ENCODE results near the gene RPS6KL1.
A peak's percentile ranks its signal among the peaks of the same experiment; 100 is the strongest.

The RPS6KL1 gene

DNA sequence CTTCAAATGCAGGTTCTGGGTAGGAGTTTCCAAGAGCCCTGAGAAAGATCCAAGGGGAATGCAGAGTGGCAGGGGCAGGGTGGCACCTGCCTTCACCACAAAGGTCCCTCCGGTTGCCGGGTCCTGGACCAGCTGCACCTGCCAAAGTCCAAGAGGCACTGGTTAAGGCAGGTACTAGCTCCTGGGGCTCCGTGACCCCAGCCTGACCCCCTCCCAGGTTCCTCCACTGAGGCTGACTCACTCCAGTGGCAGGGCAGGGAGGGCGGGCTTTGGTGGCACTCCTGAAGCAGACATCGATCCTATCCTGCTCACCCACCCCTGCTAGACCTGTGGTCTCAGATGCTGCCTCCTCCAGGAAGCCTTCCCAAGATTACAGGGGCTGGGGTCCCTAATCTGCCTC lies 11.4 kb downstream of the RPS6KL1 start:
- DNase-seq (ENCODE audit: low read depth): no peak

DNA sequence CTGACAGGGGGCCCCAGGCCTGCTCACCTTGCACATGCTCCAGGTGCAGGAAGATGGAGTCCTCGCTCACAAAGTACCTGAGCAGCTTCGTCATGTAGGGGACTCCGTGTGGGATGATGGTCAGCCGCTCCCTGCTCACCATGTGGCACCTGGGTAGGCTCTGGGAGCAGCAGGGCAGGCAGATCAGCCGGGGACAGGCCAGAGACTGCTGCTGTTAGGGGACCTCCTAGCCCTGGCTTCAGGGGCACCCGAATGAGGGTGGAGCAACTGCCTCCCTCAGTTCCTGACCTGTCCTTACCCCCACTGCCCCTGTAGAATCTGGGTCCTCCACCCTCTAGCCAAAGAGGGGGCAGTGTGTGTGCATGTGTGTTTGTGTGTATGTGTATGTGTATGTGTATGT lies 11.8 kb downstream of the RPS6KL1 start:
- DNase-seq (ENCODE audit: low read depth): no peak

DNA sequence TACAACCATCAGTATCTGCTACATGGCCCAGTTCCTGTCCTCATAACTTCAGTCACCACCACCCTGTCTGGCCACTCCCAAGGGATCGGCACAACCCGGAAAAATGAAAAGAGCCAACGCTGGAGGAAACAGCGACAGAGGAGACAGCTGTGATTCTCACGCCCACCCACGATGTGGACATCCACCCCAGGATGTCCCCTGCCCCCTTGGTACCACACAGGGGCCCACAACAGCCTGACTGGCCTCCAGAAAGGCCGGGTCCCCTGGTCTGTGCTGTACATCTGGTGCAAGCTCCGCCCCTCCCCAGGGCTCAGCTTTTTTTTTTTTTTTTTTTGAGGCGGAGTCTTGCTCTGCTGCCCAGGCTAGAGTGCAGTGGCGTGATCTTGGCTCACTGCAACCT lies 12.5 kb downstream of the RPS6KL1 start:
- no peak for DNase-seq (ENCODE audit: low read depth)

DNA sequence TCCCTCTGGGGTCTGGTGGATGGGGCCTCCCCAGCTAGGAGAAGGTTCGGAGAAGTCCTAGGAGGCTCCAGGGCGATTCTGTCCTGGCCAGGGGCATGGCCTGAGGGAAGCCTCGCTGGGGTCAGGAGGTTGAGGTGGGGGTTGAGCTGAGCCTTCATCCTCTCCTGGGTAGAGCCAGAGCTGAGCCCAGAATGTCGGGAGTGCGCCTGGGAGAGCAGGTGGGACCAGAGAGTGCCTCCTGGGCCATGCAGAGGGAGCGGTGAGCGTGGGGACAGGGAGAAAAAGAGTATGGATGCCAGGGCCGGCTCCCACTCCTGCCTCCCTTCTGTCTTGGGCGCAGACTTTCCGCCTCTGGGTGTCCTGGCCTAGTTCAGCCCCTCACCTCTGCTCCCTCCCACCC lies 13.1 kb downstream of the RPS6KL1 start:
- DNase-seq (ENCODE audit: low read depth): no peak

DNA sequence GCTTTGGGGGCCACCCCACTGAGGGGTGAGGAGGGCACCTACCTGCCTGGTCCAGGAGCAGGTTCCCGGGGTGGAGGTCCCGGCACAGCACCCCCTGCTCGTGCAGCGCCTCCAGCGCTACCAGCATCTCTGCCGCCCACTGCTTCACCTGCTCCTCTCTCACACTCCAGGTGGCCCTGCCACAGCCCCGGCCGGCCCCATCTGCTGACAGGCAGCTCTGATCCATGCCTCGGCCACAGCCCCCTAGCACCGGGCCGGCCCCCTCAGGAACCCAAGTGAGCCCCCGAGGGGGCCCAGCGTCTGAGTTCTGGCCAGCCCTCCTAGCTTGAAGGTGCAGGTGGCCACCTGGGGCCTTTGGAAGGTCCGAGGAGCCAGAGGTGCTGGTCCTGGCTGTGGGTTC lies 13.6 kb downstream of the RPS6KL1 start:
- DNase-seq (ENCODE audit: low read depth): no peak

DNA sequence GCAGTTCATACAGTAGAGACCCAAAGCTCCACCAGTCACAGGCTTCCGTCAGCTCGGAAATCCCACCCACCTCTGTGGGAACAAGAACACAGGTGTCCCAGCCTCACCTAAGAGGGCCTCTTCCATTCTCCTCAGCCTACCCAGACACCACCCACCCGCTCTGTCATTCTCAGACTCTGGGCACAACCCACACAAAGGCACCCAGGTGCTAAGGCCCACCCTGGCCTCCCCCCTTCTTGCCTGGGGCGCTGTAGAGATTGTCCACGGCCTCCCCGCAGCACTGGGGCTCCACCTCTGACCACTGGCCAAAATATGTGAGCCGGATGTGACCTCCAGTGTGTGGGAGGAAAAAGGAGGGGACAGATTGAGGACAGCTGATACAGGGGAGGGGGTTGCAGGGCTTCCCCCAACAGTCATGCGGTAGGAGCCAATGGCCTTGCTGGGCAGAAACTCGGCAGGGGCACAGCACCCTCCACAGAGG lies 14.2 kb downstream of the RPS6KL1 start:
- DNase-seq (ENCODE audit: low read depth): no peak

DNA sequence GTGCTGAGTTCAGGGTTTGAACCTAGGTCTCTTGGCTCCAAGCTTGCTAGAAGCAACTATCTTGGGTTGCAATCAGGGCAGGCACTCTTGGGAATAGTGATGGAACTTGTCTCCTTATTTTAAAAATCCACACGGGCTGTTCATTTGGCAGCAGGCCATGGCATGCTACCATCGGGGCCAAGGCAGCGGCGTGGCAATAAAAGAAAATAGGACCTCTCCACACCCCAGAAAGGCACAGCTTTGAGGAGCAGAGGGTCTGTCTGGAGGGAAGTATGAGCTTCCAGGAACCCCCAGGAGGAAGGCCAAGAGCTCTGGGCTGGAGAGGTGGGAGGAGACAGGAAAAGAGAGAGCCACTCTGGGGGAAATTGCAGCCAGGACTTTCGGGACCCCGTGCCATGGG lies 15.3 kb downstream of the RPS6KL1 start:
- peak; percentile 28 for DNase-seq (ENCODE audit: low read depth)

DNA sequence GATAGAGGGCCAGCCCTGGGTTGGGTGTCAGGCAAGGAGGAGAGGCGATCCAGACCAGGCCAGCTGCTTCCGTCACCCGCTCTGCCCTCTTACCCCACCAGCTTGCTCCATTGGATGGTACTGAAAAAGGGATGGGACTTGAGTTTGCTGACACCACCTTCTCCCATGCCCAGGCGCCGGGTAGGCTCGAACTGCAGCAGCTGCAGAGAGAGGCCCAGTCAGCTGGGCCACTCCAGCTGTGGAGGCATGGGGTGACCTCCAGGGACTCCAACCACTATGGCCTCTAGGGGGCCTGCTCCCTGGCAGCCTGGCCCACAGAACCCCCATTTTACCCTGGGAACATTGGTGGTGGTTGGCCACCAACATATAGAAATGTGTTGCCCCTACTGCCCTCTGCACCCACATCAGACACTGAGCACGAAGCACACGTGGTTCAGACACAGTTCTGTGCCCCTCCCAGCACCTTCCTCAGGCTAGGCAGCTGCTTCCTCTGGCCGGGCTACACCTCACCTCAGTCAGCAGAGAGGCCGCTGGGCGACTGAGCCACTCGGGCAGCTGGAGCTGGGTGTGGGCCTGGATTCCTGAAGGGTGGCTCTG lies 16.0 kb downstream of the RPS6KL1 start:
- peak; percentile 4 for DNase-seq (ENCODE audit: low read depth)

DNA sequence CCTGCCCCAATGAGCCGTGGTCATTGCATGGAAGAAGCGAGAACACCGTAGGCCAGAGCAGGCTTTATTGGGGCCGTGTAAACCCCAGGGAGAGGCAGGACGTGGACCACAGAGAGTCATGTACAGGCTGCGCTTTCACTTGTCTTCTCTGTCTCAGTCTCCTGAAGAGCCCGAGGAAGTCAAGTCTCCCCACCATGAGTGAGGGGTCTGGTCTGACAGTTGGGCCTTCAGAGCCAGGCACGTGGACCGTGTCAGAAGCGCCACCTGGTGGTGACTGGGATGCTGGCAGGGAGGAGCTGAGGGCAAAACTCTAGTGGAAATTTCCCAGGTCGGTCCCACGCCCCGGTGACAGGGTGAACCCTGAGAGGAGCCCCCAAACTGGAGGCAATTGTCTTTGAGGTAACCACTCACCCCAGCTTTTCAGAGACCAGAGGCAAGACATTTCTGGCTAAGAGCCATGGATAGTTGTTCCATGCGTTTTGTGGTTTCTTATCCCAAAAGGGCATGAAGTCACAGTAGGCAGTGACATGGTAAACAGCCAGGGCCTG lies 17.4 kb downstream of the RPS6KL1 start:
- peak; percentile 60 for DNase-seq (ENCODE audit: low read depth)

DNA sequence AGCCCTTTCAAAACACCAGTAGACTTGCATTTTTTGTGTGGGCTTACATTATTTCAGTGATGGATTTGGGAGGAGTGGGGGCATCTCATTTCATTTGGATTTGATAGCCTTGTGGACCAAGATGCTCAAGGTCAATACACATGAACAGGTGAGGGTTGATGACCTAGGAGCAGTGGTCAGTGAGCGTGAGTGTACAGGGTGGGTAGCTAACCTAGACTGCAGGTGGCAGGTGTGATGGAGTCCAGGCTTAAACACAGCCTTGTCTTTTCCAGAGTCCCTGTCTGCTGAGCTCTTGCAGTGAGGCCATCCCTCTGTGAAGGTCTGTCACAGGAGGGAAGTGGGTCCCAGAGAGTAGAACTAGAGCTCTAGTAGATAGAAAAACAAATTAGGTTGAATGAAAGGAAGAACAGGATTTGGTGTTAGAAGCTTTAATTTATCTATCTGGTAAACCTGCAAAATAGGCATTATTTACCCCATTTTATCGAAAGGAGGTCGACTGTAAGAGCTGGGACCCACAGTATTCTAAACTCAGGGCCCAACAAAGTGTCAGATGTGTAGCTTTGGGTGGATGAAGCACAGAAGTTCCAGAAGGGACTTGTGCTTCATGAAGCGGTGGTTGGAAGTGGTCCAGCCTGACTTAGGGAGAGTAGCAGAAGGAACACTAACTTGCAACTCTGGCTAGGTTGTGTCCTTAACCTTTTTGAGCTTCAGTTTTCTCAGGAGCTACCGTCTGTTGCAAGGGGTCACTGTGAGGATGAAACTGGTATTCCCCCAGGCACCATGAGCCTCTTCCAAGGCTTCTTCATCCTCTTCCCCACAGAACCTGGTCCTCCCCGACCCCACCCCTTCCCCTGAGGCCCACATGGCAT lies 18.2 kb downstream of the RPS6KL1 start:
- no peak for DNase-seq (ENCODE audit: low read depth)

DNA sequence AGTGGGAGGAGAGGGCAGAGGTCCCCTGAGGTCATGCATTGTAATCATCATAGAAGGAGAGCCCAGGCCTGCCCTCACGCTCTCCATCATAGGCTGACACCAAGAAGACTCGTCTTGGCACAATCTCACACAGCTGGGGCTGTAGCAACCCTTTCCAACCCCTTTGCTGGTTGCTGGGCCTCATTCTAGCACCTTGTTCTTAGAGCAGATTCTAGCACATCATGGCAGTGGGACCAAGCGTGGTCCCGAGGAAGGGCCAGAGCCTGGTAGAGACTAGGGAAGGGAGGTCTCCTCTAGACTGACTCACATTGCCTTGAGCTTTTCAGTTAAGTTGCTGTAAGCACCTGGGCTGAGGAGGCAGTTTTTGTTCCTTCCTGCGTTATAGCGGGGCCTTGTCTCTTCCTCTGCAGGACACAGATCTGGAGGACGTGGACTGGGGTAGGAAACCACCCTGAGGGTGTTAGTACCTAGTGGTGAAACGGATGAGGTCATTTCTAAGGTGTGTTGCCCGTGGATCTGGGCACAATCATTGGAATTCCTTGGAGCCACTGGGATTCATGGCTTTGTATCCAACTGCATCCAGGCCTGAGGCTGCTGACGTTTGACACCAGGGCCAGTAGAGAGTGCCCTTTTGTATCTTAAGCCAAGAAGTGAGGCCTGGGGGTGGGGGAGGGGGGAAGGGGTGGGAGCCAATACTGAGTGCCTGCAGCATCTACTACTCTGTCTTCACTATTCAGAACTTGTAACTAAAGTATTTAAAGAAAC lies 19.9 kb downstream of the RPS6KL1 start:
- DNase-seq (ENCODE audit: low read depth): no peak

DNA sequence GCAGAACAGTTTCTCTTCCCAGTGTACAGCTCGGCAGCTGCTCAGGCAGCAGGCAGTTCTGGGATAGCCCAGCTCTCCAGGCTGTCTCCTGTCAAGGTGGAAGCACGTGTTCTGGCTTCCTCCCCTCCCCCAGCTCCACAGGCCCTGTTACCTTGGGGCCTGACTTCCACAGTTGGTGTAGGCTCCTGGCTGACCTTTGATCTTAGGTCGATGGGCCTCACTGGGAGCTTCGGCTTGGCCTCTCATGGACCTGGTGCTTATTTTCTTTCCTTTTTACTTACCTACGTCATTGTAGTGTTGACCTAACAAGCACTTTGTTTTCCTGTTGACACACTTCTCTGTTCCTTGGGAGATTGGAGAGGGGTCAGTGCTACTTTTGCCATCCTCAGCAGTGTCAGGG lies 24.4 kb downstream of the RPS6KL1 start:
- DNase-seq (ENCODE audit: low read depth): no peak

DNA sequence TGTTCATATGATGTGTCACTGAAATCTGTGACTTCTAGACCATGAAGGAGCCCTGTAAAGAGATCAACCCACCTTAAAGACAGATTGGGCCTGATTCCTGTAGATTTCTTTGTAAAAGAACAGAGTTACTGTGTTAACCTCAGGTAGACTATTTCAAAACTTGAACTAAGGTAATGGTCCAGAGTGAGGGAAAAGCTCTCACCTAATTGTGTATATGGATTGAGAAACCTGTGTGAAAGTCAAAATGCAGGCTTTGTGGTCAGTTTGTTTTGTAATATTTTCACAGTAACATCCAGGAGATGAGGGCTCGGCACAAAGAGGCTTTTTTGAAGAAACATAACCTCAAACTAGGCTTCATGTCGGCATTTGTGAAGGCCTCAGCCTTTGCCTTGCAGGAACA lies 25.0 kb downstream of the RPS6KL1 start:
- no peak for DNase-seq (ENCODE audit: low read depth)

DNA sequence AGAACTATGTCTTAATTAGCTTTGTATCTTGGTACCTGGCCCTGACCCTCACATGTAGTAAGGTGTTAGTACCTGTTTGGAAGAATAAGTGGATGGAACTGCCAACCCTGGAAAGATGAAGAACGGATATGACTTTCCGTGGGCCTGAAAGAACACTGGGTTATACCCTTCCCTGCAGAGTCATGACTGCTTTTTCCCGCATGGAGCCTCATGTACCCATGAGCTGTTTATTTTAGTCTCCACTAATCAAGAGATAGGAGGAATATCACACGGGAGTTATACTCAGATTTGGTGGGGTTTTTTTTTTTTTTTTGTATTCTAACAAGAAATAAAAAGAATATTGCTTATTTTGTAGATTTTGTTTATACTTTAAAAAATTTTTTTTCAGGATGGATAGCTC lies 25.4 kb downstream of the RPS6KL1 start:
- no peak for DNase-seq (ENCODE audit: low read depth)

DNA sequence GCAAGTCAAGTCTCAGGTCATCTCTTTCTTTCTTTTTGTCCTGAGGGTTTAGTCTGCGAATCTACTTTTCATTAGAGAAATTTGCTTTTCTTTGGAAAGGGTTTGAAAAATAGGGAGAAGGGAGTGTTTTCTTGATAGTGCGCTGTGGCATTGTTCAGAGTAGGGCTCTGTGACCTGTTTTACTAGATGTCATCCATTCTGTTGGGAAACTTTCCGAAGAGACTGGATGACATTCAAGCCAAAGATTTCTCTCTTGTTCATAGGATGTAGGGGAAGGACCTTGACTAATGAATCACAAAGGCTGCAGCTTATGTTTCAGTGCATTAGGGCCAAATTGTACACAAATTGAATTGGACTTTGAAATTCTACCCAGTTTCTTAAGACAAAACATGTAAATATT lies 26.7 kb downstream of the RPS6KL1 start:
- no peak for DNase-seq (ENCODE audit: low read depth)

DNA sequence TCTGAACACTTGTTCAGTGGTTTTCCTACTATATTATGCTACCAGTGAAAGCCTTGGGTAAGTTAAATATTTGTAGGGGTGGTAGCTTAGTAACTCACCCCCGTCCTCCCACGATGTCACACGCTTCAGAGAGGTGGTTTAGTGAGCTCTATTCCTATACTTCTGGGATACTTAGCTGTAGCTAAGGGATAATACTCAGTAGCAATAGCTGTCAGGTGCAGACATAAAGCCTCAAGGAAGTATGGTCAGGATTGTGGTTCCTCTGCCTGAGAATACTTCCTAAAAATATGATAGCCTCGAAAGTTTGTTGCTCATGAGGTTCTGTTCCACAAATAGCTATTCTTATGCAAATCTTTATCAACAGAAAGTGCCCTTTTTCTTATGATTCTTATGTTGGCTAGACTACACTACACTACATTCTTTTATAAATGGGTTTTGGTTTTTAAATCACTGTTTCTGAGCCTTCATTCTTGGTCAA lies 29.4 kb downstream of the RPS6KL1 start:
- no peak for DNase-seq (ENCODE audit: low read depth)

DNA sequence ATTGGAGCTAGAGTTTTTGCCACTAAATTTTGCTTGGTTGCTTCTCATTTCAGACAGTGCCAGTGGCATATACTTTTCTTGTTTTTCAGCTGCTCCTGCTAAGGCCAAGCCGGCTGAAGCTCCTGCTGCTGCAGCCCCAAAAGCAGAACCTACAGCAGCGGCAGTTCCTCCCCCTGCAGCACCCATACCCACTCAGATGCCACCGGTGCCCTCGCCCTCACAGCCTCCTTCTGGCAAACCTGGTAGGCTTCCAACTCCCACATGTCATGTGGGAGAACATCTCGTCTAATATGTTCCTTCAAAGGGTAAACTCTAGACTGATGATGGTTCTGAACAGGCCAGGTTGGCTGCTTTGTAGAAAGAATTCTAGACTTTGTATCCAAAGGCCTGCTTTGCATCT lies 30.3 kb downstream of the RPS6KL1 start:
- no peak for DNase-seq (ENCODE audit: low read depth)

DNA sequence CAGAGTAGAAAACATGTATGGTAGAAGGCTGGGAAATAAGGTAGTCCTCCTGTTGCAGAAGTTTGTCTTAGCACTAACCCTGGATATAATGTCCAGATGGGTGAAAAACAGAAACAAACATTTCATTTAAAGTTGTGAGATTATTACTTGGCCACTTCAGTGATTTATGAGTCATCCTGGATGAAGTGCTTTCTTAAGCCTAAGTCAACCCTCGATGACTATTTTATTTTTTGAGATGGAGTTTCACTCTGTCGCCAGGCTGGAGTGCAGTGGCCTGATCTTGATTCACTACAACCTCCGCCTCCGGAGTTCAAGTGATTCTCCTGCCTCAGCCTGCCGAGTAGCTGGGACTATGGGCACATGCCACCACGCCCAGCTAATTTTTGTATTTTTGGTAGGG lies 31.2 kb downstream of the RPS6KL1 start:
- DNase-seq (ENCODE audit: low read depth): peak; percentile 28

DNA sequence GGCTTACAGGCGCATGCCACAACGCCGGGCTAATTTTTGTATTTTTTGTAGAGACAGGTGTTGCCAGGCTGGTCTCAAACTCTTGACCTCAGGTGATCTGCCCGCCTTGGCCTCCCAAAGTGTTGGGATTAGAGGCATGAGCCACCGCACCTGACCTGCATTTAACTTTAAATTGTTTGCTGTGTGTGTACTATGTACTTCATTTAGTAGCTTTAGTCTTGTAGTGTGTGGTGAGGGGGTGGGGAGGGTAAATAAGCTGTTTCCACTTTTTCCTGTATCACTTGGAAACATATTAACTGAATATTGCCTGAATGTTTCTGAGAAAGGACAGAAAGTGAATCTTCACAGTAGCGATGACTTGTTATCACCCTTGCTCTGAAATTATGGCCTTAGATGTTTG lies 32.8 kb downstream of the RPS6KL1 start:
- DNase-seq (ENCODE audit: low read depth): no peak

DNA sequence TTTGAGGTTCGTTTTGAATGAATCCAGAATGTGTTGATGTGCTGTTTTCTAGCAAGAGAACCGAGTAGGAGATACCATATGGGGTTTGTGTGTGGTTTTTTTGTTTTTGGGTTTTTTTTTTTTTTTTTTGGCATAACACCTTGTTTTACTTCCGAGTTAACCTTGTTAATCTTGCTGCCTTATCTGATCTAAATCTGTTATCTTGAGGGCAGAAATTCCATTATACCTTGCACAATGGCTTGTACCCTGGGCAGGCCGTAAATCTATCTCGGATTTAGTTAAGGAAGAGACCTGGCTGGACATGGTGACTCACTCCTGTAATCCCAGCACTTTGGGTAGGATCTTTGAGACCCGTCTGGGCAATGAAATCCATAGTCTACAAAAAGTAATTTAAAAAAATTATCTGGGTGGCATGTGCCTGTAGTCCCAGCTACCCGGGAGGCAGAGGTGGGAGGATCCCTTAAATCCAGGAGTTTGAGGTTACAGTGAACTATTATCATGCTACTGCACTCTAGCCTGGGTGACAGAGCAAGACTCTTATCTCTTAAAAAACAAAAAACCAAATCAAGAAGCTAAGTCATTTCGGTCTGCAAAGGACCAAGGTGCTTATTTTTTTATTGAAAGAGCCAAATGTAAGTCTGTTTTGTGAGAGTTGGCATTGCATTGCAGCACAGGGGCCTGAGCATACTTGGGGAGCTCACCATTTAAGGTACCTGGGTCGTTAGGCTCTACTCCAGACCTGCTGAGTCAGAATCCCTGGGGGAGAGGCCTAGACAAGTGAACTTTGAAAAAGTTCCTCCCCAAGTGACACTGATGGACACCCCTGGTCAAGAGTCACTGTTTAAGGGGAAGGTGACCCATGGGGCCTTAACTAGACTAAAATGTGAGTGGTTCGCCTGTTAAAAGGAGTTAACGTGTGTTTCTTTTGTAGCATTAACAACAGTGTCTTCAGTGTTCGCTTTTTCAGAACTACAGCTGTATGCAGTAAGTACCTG lies 34.6 kb downstream of the RPS6KL1 start:
- DNase-seq (ENCODE audit: low read depth): peak; percentile 57

DNA sequence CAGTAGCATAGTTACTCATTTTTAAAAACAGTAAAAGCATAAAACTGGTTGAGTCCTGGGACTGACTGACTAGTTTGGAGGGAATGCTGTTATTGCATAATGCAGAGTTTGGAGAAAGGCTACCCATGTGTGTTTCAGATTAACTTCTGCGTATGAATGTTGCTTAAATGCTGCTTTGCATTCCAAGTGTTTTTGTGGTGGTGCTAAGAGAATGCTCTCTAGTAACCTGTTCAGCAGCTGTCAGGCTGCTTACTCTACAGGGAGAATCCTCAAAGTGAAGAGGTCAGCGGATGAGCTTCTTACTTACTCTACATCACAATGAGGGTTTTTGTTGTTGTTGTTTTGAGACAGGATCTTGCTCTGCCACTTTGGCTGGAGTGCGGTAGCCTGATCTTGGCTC lies 37.1 kb downstream of the RPS6KL1 start:
- peak; percentile 97 for DNase-seq (ENCODE audit: low read depth)

Data from EH (cell line).